GM12892 (cell line): ENCODE measurements around the gene CDSN.

ENCODE experiments used
- DNase-seq: peaks from one replicate; pipeline ENCODE4 v3.0.0; 2011; ENCODE audit not compliant: insufficient read length
- FAIRE-seq: peaks from 2 replicates; lab custom pipeline; 2011; peaks lifted over from hg19 to GRCh38; lab: Jason Lieb, UNC
- POLR2A ChIP-seq: IDR thresholded peaks from 2 replicates; pipeline ENCODE4 v1.6.1; 2011; ENCODE audit warnings: low read depth, low read length, control low read depth
- POLR2AphosphoS5 ChIP-seq: IDR thresholded peaks from 2 replicates; pipeline ENCODE4 v1.6.1; 2011; ENCODE audit warnings: low read depth, low read length, control low read depth
- TAF1 ChIP-seq: IDR thresholded peaks from 2 replicates; pipeline ENCODE4 v1.6.1; 2011; ENCODE audit warnings: low read depth, mild to moderate bottlenecking, control low read depth, low read length, borderline replicate concordance

Gene CDSN

GRCh38 chr6:31142361-31142761, 22.1 kb upstream of the CDSN start:
- no peak for TF ChIP-seq POLR2AphosphoS5
- no peak for TF ChIP-seq TAF1
- TF ChIP-seq POLR2A = no peak
- no peak for DNase-seq
- FAIRE-seq = no peak

- TF ChIP-seq POLR2AphosphoS5 = no peak
- TF ChIP-seq POLR2A = no peak
- FAIRE-seq (no peak), DNase-seq (no peak)
Measured at GRCh38 chr6:31140643-31141042, 20.4 kb upstream of the CDSN start.

GRCh38 chr6:31139599-31139998, 19.4 kb upstream of the CDSN start:
- FAIRE-seq (no peak), DNase-seq (no peak)
- TF ChIP-seq POLR2AphosphoS5 = no peak
- TF ChIP-seq POLR2A = no peak
- TF ChIP-seq TAF1 = no peak

- DNase-seq (no peak), FAIRE-seq (no peak)
- TF ChIP-seq POLR2AphosphoS5 = no peak
- no peak for TF ChIP-seq POLR2A
- TF ChIP-seq TAF1 = no peak
Measured at GRCh38 chr6:31138982-31139381, 18.7 kb upstream of the CDSN start, which contains the start of gene PSORS1C2. Gene PSORS1C2, minus strand, starts transcription at chr6:31139066. Its CDS starts 40 bp downstream, at chr6:31139026.

GRCh38 chr6:31135710-31136109, 15.5 kb upstream of the CDSN start:
- DNase-seq = no peak
- no peak for FAIRE-seq
- TF ChIP-seq TAF1 = no peak
- TF ChIP-seq POLR2A = no peak
- TF ChIP-seq POLR2AphosphoS5 = no peak

- FAIRE-seq (no peak), DNase-seq (no peak)
- TF ChIP-seq POLR2AphosphoS5 (no peak), TAF1 (no peak), POLR2A (no peak)
Measured at GRCh38 chr6:31132806-31133205, 12.6 kb upstream of the CDSN start.

- FAIRE-seq (no peak), DNase-seq (no peak)
- TF ChIP-seq POLR2AphosphoS5 (no peak), POLR2A (no peak), TAF1 (no peak)
Measured at GRCh38 chr6:31131595-31131994, 11.3 kb upstream of the CDSN start.

- TF ChIP-seq TAF1 = no peak
- DNase-seq (no peak), FAIRE-seq (no peak)
Measured at GRCh38 chr6:31130751-31131150, 10.5 kb upstream of the CDSN start.

- DNase-seq (no peak), FAIRE-seq (no peak)
- TF ChIP-seq TAF1 (no peak), POLR2A (no peak), POLR2AphosphoS5 (no peak)
Measured at GRCh38 chr6:31129130-31129529, 8.9 kb upstream of the CDSN start.

- DNase-seq (peak; percentile 54), FAIRE-seq (peak; percentile 75)
- TF ChIP-seq TAF1 = no peak
- no peak for TF ChIP-seq POLR2AphosphoS5
- TF ChIP-seq POLR2A = no peak
Measured at GRCh38 chr6:31128093-31128676, 7.9 kb upstream of the CDSN start.

- FAIRE-seq (no peak), DNase-seq (no peak)
- TF ChIP-seq POLR2AphosphoS5 (no peak), POLR2A (no peak), TAF1 (no peak)
Measured at GRCh38 chr6:31126396-31127175, 6.3 kb upstream of the CDSN start.

GRCh38 chr6:31125586-31126363, 5.5 kb upstream of the CDSN start:
- no peak for TF ChIP-seq POLR2AphosphoS5
- FAIRE-seq = no peak
- DNase-seq = no peak

GRCh38 chr6:31125162-31125561, 4.9 kb upstream of the CDSN start:
- FAIRE-seq = no peak
- no peak for DNase-seq
- TF ChIP-seq POLR2A (no peak), TAF1 (no peak), POLR2AphosphoS5 (no peak)
